ENCODE measurements around the gene SRRT.
"Not testable (repeated sequence)": the region's sequence is repeated elsewhere in the genome, so short reads cannot be mapped to it uniquely, and the experiment has no call there.

Gene SRRT

GRCh38 chr7:100935381-100935780, 60.5 kb downstream of the SRRT start:
- FAIRE-seq, result not testable (repeated sequence)

GRCh38 chr7:100936167-100936566, 61.3 kb downstream of the SRRT start:
- not testable (repeated sequence) for FAIRE-seq; DNase-seq (ENCODE audit: low spot score)

More at GRCh38 chr7:100935381-100935780, 60.5 kb downstream of the SRRT start:
- DNase-seq (ENCODE audit: low spot score), result not testable (repeated sequence)

Data from RCC 7860 (cell line).